H9 (cell line): ENCODE measurements around the gene NEURL2. TPM values are rescaled to one million over a fixed set of nuclear protein-coding genes. Genes with fewer than 3 reads are reported as not detected.

Experiments used
- DNase-seq: peaks from one replicate; pipeline ENCODE4 v3.0.0-alpha.2; 2017
- H2AFZ ChIP-seq: one replicate; pipeline ENCODE4 v1.6.1; 2013; ENCODE audit warnings: mild to moderate bottlenecking, low read length, control low read depth, moderate library complexity
- H2AK5ac ChIP-seq: 2 replicates; pipeline ENCODE4 v1.6.1; 2013; ENCODE audit warnings: low read length, control low read depth, mixed read lengths; ENCODE audit not compliant: insufficient read length
- H2BK120ac ChIP-seq: one replicate; pipeline ENCODE4 v1.6.1; 2013; ENCODE audit warnings: low read depth, mild to moderate bottlenecking, low read length, control low read depth, inconsistent platforms; ENCODE audit not compliant: poor library complexity, severe bottlenecking
- H2BK12ac ChIP-seq: 2 replicates; pipeline ENCODE4 v1.6.1; 2013; ENCODE audit warnings: low read length, control low read depth, mixed read lengths, low read depth; ENCODE audit not compliant: insufficient read length
- H2BK15ac ChIP-seq: 2 replicates; pipeline ENCODE4 v1.6.1; 2013; ENCODE audit warnings: low read depth, low read length, control low read depth
- H2BK20ac ChIP-seq: one replicate; pipeline ENCODE4 v1.6.1; 2013; ENCODE audit warnings: low read depth, mild to moderate bottlenecking, low read length, control low read depth, inconsistent platforms; ENCODE audit not compliant: poor library complexity, severe bottlenecking
- H2BK5ac ChIP-seq: 2 replicates; pipeline ENCODE4 v1.6.1; 2013; ENCODE audit warnings: low read length, control low read depth, mixed read lengths; ENCODE audit not compliant: insufficient read length
- H3K14ac ChIP-seq: 2 replicates; pipeline ENCODE4 v1.6.1; 2013; ENCODE audit warnings: low read length, control low read depth; ENCODE audit not compliant: insufficient read depth
- H3K18ac ChIP-seq: 2 replicates; pipeline ENCODE4 v1.6.1; 2013; ENCODE audit warnings: low read depth, mild to moderate bottlenecking, mixed read lengths, low read length, control low read depth; ENCODE audit not compliant: insufficient read length
- H3K23ac ChIP-seq: 2 replicates; pipeline ENCODE4 v1.6.1; 2013; ENCODE audit warnings: low read length, control low read depth, mixed read lengths, low read depth; ENCODE audit not compliant: insufficient read length
- H3K23me2 ChIP-seq: 2 replicates; pipeline ENCODE4 v1.6.1; 2013; ENCODE audit warnings: low read depth, mild to moderate bottlenecking, mixed read lengths, low read length, control low read depth; ENCODE audit not compliant: insufficient read length, poor library complexity, severe bottlenecking
- H3K27ac ChIP-seq: 2 replicates; pipeline ENCODE4 v1.5.1; 2013; ENCODE audit warnings: low read length, control low read depth, mixed read lengths, low read depth; ENCODE audit not compliant: insufficient read length
- H3K27me3 ChIP-seq: 2 replicates; pipeline ENCODE4 v1.6.1; 2013; ENCODE audit warnings: low read length, control low read depth, inconsistent platforms; ENCODE audit not compliant: insufficient read depth
- H3K4ac ChIP-seq: 2 replicates; pipeline ENCODE4 v1.6.1; 2013; ENCODE audit warnings: low read depth, mild to moderate bottlenecking, control low read depth, inconsistent platforms, low read length, moderate library complexity
- H3K4me1 ChIP-seq: 2 replicates; pipeline ENCODE4 v1.6.1; 2013; ENCODE audit warnings: low read length, control low read depth, inconsistent platforms; ENCODE audit not compliant: insufficient read depth
- H3K4me2 ChIP-seq: 2 replicates; pipeline ENCODE4 v1.6.1; 2013; ENCODE audit warnings: low read length, control low read depth, mixed read lengths; ENCODE audit not compliant: insufficient read length, insufficient read depth
- H3K56ac ChIP-seq: 2 replicates; pipeline ENCODE4 v1.6.1; 2013; ENCODE audit warnings: low read depth, mild to moderate bottlenecking, mixed read lengths, low read length, control low read depth; ENCODE audit not compliant: insufficient read length
- H3K79me1 ChIP-seq: 2 replicates; pipeline ENCODE4 v1.6.1; 2013; ENCODE audit warnings: low read depth, mild to moderate bottlenecking, moderate library complexity, low read length, control low read depth, inconsistent platforms; ENCODE audit not compliant: insufficient read depth, poor library complexity, severe bottlenecking
- H3K79me2 ChIP-seq: 2 replicates; pipeline ENCODE4 v1.6.1; 2013; ENCODE audit warnings: low read length, control low read depth, inconsistent platforms; ENCODE audit not compliant: insufficient read depth
- H3K9ac ChIP-seq: 2 replicates; pipeline ENCODE4 v1.6.1; 2013; ENCODE audit warnings: low read length, control low read depth, mixed read lengths; ENCODE audit not compliant: insufficient read length; ENCODE audit errors: extremely low read depth
- H3K9me3 ChIP-seq: one replicate; pipeline ENCODE4 v1.6.1; 2013; ENCODE audit warnings: low read depth, low read length, inconsistent platforms; ENCODE audit not compliant: control insufficient read depth
- H3T11ph ChIP-seq: one replicate; pipeline ENCODE4 v1.6.1; 2013; ENCODE audit warnings: mild to moderate bottlenecking, low read length, control low read depth, inconsistent platforms
- H4K20me1 ChIP-seq: one replicate; pipeline ENCODE4 v1.6.1; 2013; ENCODE audit not compliant: control insufficient read depth, insufficient read length, insufficient read depth
- H4K5ac ChIP-seq: 2 replicates; pipeline ENCODE4 v1.6.1; 2013; ENCODE audit warnings: low read depth, mild to moderate bottlenecking, mixed read lengths, low read length, control low read depth; ENCODE audit not compliant: insufficient read length
- H4K8ac ChIP-seq: replicated peaks from 2 replicates; pipeline ENCODE4 v1.6.1; 2013; ENCODE audit warnings: low read length, control low read depth, mixed read lengths, low read depth; ENCODE audit not compliant: insufficient read length
- H4K91ac ChIP-seq: 2 replicates; pipeline ENCODE4 v1.6.1; 2013; ENCODE audit warnings: low read depth, mild to moderate bottlenecking, moderate library complexity, mixed read lengths, low read length, control low read depth; ENCODE audit not compliant: insufficient read length
- H3K27ac Mint-ChIP-seq, 3 experiments: 2 replicates in 2 of 3; 3 replicates in 1 of 3; pipeline ENCODE4 v1.8.0; 2020 to 2021; ENCODE audit warnings: mixed read lengths in 3 of 3, mild to moderate bottlenecking in 1 of 3, moderate library complexity in 1 of 3
- H3K27me3 Mint-ChIP-seq: 2 replicates; pipeline ENCODE4 v1.8.0; 2021; ENCODE audit warnings: low read depth, mild to moderate bottlenecking, moderate library complexity, mixed read lengths
- H3K36me3 Mint-ChIP-seq, 3 experiments: 2 replicates in 2 of 3; 3 replicates in 1 of 3; pipeline ENCODE4 v1.8.0; 2020 to 2021; ENCODE audit warnings: low read depth in 3 of 3, mixed read lengths in 3 of 3; ENCODE audit not compliant: insufficient read depth in 1 of 3
- H3K4me1 Mint-ChIP-seq, 2 experiments: 2 replicates each; pipeline ENCODE4 v1.8.0; 2020; ENCODE audit warnings: mixed read lengths in 2 of 2
- H3K4me3 Mint-ChIP-seq, 2 experiments: 2 replicates in 1 of 2; 3 replicates in 1 of 2; pipeline ENCODE4 v1.8.0; 2020 to 2021; ENCODE audit warnings: mild to moderate bottlenecking in 2 of 2, mixed read lengths in 2 of 2, moderate library complexity in 1 of 2
- H3K9me3 Mint-ChIP-seq, 2 experiments: 2 replicates in 1 of 2; 3 replicates in 1 of 2; pipeline ENCODE4 v1.8.0; 2020; ENCODE audit warnings: mild to moderate bottlenecking in 2 of 2, mixed read lengths in 2 of 2, moderate library complexity in 1 of 2
- WGBS: extraction: QIAGEN DNeasy Blood & Tissue Kit; methylation state at CpG from one replicate; pipeline ENCODE4 v1.1.7; 2013; ENCODE audit warnings: missing lambda C conversion rate, low lambda C conversion rate, mixed read lengths; ENCODE audit not compliant: insufficient read length; ENCODE audit errors: extremely low coverage; 5-methylcytosine and 5-hydroxymethylcytosine counted together
- total RNA-seq: library from RNA; stranded (reverse); gene quantifications from 2 replicates; pipeline ENCODE4 v1.2.1, GENCODE V29; 2021
- TF ChIP-seq, protein P1 (sequence below): fragments of 200-600 bp; sonication (generic); conservative IDR thresholded peaks from 3 replicates; pipeline ENCODE4 v1.8.0; 2021; ENCODE audit warnings: antibody characterized with exemption, mild to moderate bottlenecking

NEURL2 gene
- total RNA-seq, 1 experiment from 2014 or later = 5.4 TPM

DNA sequence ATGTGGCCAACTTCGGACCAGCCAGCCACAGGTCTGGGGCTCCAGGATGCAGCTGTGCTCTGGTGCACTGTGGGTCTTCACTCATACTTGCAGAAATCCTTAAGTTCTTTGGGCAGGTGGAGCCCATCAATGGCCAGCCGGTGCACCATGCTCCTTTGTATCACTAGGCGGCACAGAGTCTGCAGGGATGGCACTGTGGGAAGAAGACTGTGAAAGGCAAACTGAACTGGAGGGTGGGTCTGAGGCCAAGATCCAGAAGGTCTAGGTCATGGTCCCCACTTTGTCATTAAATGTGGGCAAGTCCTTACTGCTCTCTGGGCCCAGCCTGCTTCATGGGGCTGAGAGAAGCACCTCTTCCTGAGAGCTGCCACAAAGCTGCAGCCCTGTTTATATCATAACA is 2.3 kb downstream of the NEURL2 start:
- Histone ChIP-seq H2BK12ac (no peak overlapping the region), H2BK20ac (no peak overlapping the region), H3K4me2 (no peak overlapping the region), H2AFZ (no peak overlapping the region), H3K23ac (no peak overlapping the region), H3K14ac (no peak overlapping the region), H3K9me3 (no peaks in the 10 kb centered on the region), H4K5ac (no peak overlapping the region), H2BK15ac (no peak overlapping the region), H3K4ac (no peak overlapping the region), H3K79me1 (no peaks in the 10 kb centered on the region), H2BK5ac (no peak overlapping the region), H3T11ph (no peak overlapping the region), H4K91ac (no peak overlapping the region), H3K23me2 (peaks cover 13% of the 10 kb centered on the region), H2BK120ac (no peak overlapping the region), H3K27ac (no peak overlapping the region), H3K56ac (no peak overlapping the region), H3K79me2 (no peaks in the 10 kb centered on the region), H4K20me1 (no peaks in the 10 kb centered on the region), H3K18ac (no peak overlapping the region), H4K8ac (no peak overlapping the region), H3K9ac (no peak overlapping the region), H3K27me3 (no peaks in the 10 kb centered on the region), H3K4me1 (no peaks in the 10 kb centered on the region), H2AK5ac (no peak overlapping the region)
- no CpG with 5 or more reads among the region's 3 CpGs for WGBS
- no peak for DNase-seq
- no peak overlapping the region; a peak in 1 of 5 replicates for H3K4me3 Mint-ChIP-seq
- no peaks in the 10 kb centered on the region; a peak in 1 of 5 replicates for H3K9me3 Mint-ChIP-seq
- peaks cover 8 to 25% (median 16%) of the 10 kb centered on the region in 3 experiments for H3K36me3 Mint-ChIP-seq
- TF ChIP-seq, protein P1, sequence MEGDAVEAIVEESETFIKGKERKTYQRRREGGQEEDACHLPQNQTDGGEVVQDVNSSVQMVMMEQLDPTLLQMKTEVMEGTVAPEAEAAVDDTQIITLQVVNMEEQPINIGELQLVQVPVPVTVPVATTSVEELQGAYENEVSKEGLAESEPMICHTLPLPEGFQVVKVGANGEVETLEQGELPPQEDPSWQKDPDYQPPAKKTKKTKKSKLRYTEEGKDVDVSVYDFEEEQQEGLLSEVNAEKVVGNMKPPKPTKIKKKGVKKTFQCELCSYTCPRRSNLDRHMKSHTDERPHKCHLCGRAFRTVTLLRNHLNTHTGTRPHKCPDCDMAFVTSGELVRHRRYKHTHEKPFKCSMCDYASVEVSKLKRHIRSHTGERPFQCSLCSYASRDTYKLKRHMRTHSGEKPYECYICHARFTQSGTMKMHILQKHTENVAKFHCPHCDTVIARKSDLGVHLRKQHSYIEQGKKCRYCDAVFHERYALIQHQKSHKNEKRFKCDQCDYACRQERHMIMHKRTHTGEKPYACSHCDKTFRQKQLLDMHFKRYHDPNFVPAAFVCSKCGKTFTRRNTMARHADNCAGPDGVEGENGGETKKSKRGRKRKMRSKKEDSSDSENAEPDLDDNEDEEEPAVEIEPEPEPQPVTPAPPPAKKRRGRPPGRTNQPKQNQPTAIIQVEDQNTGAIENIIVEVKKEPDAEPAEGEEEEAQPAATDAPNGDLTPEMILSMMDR = no peak
- no peaks in the 10 kb centered on the region for H3K27me3 Mint-ChIP-seq
- peaks cover 5 to 14% of the 10 kb centered on the region in 2 experiments; a peak in 3 of 4 replicates for H3K4me1 Mint-ChIP-seq
- no peak overlapping the region for H3K27ac Mint-ChIP-seq
